HG03097 (cell line): ENCODE results near the gene TMEM131.
"Not testable (repeated sequence)": the region's sequence is repeated elsewhere in the genome, so short reads cannot be mapped to it uniquely, and the experiment has no call there.

Source experiments
- ATAC-seq: cut with Tn5 transposase; IDR thresholded peaks from one replicate; pipeline ENCODE4 v1.9.1; 2021; ENCODE audit not compliant: unreplicated experiment, low FRiP score

TMEM131 gene

GRCh38 chr2:97871096-97871780 lies 124.5 kb downstream of the TMEM131 start:
- no peak for ATAC-seq

GRCh38 chr2:97870396-97870843 lies 125.3 kb downstream of the TMEM131 start:
- peak; percentile 98 for ATAC-seq

- ATAC-seq: no peak
These were observed 125.9 kb downstream of the TMEM131 start for GRCh38 chr2:97869722-97870346.

- no peak for ATAC-seq
These were observed 126.6 kb downstream of the TMEM131 start for GRCh38 chr2:97868986-97869721.

- no peak for ATAC-seq
These were observed 131.9 kb downstream of the TMEM131 start for GRCh38 chr2:97863829-97864228.

- ATAC-seq: no peak
These were observed 134.6 kb downstream of the TMEM131 start for GRCh38 chr2:97861177-97861576.

- no peak for ATAC-seq
These were observed 137.3 kb downstream of the TMEM131 start for GRCh38 chr2:97858442-97858841.

- no peak for ATAC-seq
These were observed 138.2 kb downstream of the TMEM131 start for GRCh38 chr2:97857553-97857952.

GRCh38 chr2:97853057-97853456 lies 142.7 kb downstream of the TMEM131 start:
- not testable (repeated sequence) for ATAC-seq

GRCh38 chr2:97851172-97851571 lies 144.6 kb downstream of the TMEM131 start:
- ATAC-seq: no peak

GRCh38 chr2:97849881-97850528 lies 145.7 kb downstream of the TMEM131 start:
- no peak for ATAC-seq

GRCh38 chr2:97848306-97848705 lies 147.4 kb downstream of the TMEM131 start:
- ATAC-seq: no peak

- not testable (repeated sequence) for ATAC-seq
These were observed 149.0 kb downstream of the TMEM131 start for GRCh38 chr2:97846716-97847115.

- no peak for ATAC-seq
These were observed 149.9 kb downstream of the TMEM131 start for GRCh38 chr2:97845818-97846217.

GRCh38 chr2:97845133-97845532 lies 150.6 kb downstream of the TMEM131 start:
- no peak for ATAC-seq

GRCh38 chr2:97844311-97844859 lies 151.4 kb downstream of the TMEM131 start:
- no peak for ATAC-seq

- ATAC-seq: no peak
These were observed 155.6 kb downstream of the TMEM131 start for GRCh38 chr2:97840198-97840597.

- no peak for ATAC-seq
These were observed 161.1 kb downstream of the TMEM131 start for GRCh38 chr2:97834610-97835009.

- ATAC-seq: no peak
These were observed 164.6 kb downstream of the TMEM131 start for GRCh38 chr2:97831121-97831520.

- not testable (repeated sequence) for ATAC-seq
These were observed 166.5 kb downstream of the TMEM131 start for GRCh38 chr2:97829255-97829654.

- ATAC-seq: not testable (repeated sequence)
These were observed 168.7 kb downstream of the TMEM131 start for GRCh38 chr2:97827013-97827412.
